GM18867 (cell line): ENCODE measurements around the gene GRB2.
A peak's percentile ranks its signal among the peaks of the same experiment; 100 is the strongest.
"Not testable (repeated sequence)": the region's sequence is repeated elsewhere in the genome, so short reads cannot be mapped to it uniquely, and the experiment has no call there.

Experiments
- ATAC-seq: cut with Tn5 transposase; IDR thresholded peaks from one replicate; pipeline ENCODE4 v1.9.1; 2021; ENCODE audit warnings: mild to moderate bottlenecking, moderate library complexity; ENCODE audit not compliant: unreplicated experiment

GRB2 gene

DNA sequence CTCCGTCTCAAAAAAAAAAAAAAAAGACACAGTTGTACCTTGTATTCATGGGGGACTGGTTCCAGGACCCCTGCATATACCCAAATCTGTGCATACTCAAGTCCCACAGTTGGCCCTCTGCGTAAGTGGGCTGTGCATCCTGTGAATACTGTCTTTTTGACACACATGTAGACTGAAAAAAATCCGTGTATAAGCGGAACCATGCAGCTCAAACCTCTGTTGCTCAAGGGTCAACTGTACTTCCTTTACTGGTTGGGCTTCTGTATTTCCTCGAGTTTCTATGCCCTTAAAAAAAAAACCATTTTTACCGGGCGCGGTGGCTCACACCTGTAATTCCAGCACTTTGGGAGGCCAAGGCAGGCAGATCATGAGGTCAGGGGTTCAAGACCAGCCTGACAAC, 52.3 kb downstream of the GRB2 start:
- no peak for ATAC-seq

DNA sequence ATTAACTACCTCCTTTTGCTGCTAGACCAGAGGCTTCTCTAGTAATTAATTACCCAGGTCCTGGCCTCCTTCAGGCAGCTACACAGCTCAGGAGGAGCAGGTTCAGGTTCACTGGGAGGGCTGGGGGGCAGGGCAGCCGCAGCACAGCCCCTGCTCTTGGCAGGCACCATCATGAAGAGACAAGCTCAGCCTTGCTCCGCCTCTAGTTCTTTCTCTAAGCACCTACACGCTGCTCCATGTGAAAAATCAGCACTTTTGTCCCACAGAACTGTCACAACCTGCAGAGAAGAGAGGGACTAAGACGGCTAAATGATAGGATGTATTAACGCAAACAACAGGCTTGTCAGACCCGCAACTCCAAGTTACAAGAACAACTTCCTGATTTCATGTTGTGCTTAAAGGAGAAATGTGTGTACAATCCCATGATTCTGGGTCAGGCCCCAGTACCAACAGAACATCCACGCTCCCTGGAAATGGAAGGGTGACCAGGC, 53.4 kb downstream of the GRB2 start:
- ATAC-seq: no peak

DNA sequence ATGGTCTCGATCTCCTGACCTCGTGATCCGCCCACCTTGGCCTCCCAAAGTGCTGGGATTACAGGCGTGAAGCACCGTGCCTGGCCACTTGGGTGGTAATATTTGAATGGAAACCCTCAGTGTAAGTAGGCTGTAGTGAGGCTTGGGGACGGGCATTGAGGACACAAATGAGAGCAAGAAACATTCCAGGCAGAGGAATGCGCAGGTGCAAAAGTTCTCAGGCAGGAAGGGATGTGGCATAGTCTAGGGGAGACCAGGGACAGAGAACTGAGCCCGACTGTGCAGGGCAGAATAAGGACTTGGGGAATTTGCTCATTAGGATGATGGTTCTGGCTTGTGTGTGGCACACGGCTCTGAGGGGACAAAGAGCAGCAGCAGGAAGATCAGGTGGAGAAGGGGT, 54.8 kb downstream of the GRB2 start:
- ATAC-seq: no peak

DNA sequence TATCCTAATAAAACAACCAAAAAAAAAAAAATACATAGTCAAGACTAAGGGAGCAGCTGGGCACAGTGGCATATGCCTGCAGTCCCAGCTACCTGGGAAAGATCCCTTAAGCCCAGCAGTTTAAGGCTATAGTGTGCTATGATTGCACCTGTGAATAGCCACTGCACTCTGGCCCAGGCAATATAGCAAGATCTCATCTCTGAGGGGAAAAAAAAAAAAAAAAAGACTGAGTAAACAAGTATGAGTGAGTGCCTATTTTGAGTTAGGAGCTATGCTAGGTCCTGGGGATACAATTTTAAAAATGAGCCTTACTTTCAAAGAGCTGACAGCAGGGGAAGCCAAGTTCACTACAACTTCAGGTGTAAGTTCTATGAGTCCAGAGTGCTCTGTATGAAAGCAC, 55.4 kb downstream of the GRB2 start:
- ATAC-seq: no peak

DNA sequence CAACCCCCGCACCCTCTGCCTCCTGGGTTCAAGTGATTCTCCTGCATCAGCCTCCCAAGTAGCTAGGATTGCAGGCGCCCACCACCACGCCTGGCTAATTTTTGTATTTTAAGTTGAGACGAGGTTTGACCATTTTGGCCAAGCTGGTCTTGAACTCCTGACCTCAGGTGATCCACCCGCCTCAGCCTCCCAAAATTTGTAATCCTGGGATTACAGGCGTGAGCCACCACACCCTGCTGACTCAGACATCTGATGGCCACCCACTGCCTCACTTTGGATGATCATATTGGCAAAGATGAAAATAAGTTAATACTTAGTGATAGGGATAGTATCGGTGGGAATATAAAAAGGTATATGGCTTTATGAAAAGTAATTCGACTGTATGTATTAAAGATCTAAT, 55.9 kb downstream of the GRB2 start:
- ATAC-seq: no peak

DNA sequence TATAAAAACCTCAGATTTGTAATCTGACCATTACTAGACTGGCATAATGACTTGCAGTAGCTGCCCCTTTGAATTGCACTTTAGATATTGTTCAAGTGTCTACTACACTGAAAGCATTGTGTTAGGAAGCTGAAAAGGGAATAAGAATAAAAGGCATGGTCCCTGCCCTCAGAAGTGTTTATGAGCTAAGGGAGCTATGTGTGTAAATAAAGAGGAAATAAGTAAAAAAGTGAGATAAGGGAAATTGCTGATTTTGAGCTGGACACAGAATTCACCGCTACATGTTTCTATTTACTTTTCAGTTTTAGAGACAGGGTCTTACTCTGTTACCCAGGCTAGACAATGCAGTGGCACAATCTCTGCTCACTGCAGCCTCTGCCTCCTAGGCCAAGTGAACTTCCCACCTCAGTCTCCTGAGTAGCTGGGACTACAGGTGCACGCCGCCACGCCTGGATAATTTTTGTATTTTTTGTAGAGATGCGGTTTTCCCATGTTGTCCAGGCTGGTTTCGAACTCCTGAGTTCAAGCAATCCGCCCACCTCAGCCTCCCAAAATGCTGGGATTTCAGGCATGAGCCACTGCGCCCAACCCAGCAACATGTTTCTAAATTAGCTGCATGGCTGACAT, 57.0 kb downstream of the GRB2 start:
- no peak for ATAC-seq

DNA sequence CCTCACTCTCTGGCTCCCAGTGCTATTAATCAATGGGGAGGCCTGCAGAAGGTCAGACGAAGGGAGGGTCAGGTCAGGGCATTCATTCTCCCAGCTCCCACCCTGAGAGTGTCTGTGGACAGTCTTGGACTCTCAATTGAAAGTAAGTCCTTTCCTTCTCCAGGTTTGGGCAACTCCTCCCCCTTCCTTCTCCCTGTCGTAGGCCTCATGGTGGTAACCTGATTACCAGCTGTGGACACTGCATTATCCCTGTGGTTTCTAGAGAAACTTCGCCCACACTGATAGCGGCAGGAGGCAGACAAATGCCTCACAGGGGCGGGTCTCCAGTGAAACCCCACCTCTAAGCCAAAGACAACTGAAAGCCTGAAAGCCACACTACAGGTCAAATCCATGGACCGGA, 58.6 kb downstream of the GRB2 start:
- no peak for ATAC-seq

DNA sequence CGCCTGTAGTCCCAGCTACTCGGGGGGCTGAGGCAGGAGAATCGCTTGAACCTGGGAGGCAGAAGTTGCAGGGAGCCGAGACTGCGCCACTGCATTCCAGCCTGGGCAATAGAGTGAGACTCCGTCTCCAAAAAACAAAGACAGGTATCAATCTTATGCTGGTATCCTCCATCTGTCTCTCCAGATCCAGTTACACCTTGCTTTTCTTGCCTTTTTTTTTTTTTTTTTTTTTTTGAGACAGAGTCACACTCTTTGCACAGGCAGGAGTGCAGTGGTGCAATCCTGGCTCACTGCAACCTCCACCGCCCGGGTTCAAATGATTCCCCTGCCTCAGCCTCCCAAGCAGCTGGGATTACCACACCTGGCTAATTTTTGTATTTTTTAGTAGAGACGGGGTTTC, 59.1 kb downstream of the GRB2 start:
- ATAC-seq: not testable (repeated sequence)

DNA sequence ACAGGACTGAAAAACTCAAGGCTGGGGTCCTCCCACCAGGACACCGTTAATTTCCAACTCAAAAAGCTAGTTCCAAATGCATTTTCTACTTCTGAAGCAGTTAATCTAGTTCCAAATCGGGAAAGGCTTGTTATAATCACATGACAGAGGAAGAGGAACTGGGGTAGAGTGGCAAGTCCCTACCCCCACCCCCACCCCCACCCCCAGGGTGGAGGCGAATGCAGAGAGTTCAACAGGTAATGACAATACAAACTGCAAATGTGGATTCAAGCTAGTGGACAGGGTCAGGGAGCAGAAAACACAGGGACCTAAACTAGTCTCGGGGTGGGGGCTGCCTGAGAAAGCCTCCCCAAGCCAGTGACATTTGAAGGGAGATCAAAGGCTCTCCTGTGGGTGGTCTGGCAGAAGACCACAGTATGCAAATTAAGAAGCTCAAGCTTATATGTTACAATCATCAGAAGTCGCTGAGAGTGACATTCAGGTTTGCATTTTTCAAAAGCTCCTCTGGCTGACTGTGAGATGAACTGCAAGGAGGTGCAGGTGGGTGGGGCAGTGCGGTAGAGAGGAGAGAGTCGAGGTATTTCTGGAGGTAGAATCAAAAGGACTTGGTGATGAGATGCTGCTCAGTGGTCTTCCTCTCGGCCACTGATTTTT, 59.8 kb downstream of the GRB2 start:
- ATAC-seq: peak; percentile 51

DNA sequence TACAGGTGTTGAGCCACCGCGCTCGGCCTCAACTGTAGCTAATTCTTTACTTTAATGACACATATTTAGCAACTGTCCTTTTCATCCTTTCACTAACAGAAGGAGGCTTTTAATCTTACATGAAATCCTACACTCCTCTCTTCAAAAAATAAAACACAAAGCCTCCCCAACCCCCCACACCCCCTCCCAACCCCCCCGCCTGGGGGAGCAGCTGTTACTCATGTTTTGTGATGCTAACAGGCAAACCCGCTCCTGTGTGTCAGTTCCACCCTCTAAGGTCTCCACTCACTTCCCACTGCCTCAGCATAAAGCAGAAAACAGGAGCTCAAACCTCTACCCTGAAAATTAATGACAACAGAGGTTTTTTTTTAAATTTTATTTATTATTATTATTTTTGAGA, 60.8 kb downstream of the GRB2 start:
- no peak for ATAC-seq

DNA sequence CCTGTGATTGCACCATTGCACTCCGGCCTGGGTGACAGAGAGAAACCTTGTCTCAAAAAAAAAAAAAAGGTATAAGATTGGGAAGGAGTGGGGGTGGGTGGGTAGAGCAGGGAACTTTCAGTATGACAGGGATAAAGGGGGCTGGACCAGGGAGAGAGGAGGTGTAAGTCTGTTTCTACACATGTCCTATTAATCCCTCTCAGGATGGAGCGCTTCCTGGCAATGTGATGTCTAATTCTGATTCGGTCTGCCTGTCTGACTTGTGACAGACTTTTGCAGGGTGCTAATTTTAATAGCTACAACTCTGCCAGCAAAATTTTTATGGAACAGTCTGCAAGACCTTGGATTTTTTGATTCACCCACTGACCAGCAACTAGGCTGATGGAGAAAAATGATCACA, 62.5 kb downstream of the GRB2 start:
- no peak for ATAC-seq

DNA sequence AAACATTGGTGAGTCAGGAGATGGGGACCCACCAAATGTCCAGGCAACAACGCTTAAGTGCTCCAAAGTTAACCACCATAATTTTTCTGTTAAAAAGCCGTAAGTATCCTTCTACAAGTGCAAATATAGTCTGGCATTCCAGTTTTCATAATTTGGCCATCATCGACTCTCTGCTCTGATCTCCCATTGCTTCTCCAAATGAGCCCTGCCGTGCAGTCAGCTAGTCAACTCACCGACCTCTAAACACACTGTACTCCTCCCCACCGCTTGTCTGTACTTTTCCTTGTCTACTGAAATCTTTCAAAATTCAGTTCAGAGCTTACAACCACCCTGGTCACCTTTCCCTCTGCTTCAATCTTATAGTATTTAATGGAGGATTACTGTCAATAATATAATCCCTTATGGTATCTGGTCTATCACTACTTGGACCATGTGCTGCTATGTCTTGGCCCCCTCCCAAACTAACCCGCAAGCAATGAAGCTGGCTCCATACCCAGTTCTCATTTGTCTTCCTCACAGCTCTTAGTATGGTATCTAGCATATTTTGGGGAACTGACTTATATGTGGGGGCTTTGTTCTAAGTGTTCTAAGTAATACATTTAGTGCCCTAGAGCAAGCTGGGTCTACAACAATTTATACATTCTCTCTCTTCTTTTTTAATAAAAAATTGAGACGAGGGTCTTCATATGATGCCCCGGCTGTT, 63.5 kb downstream of the GRB2 start:
- ATAC-seq: no peak

DNA sequence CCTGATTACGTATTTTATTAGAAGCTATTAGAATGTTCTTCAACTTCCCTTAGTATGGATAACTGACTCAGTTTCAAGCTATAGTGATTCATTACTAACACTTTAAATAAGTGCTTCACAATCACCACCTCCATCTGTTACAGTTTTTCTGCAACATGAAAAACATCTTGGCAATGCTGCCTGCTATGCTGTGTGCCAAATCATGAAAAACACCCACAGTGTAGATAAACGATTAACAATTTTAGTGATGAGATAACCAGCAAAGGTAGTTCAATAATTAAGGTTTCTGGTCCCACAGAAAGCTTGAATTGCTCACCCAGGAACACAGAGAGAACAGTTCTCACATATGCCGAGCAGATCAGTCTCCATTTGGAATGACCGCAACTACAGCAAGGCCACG, 64.8 kb downstream of the GRB2 start:
- ATAC-seq: no peak

DNA sequence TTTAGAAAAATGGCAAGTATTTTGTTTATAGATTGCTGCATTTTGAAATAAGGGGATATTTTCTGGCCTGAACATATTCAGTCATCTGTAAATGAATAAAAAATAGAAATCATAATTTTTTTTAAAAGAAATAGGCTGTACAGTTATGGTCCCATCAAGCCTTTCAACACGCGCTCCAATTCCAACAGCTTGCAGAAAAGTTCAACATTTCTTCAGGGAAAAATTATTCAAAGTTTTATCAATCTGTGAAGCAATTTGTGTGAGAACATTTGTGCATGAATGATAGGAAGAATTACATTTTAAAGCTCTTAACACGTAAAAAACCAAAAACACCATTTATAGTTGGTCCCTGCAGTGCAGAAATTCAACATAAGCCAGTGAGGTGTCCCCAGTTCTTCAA, 65.5 kb downstream of the GRB2 start:
- ATAC-seq: no peak

DNA sequence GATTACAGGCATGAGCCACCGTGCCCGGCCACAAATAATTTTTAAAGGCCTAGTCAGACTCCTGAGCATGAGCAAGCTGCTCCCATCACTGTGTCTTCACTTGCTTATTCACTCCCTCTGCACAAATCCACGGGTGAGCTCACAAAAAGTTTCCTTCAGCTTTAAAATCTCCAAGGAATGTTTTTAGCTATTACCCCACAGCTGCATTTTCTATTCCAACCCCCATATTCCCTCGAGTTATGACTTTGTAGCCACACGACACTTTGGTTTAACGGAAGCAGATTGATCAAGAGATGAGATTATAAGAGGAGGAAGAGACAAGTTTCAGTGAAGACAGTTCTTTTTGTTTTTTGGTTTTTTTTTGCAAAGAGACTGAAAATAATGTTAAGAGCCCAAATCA, 67.1 kb downstream of the GRB2 start:
- no peak for ATAC-seq

DNA sequence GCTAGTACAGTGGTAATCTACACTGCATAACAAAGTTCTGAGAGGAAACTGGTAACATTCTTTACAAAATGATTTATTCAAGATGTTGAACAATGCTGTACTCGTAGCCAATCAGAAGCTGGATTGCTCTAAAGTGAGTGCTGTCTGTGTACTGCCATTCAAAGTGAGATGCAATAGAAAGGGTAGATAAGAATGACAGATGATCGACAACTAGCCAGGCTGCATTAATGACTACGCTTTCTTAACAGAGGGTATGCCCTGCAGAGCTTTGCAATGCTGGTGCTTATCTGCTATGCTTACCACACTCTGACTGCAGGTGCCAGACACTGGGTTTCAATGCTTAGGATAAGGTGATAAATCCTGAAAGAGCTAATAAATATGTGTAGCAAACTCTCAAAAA, 70.2 kb downstream of the GRB2 start:
- ATAC-seq: no peak

DNA sequence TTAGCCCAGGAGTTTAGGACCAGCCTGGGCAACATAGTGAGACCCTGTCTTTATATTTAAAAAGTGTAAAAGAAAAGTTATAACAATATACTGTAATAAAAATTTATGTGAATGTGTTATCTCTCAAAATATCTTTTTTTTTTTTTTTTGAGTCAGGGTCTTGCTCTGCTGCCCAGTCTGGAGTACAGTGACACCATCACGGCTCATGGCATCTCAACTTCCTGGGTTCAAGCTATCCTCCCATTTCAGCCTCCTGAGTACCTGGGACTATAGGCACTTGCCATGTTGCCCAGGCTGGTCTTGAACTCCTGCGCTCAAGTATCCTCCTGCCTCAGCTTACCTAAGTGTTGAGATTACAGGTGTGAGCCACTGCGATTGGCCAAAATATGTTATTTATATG, 70.8 kb downstream of the GRB2 start:
- no peak for ATAC-seq

DNA sequence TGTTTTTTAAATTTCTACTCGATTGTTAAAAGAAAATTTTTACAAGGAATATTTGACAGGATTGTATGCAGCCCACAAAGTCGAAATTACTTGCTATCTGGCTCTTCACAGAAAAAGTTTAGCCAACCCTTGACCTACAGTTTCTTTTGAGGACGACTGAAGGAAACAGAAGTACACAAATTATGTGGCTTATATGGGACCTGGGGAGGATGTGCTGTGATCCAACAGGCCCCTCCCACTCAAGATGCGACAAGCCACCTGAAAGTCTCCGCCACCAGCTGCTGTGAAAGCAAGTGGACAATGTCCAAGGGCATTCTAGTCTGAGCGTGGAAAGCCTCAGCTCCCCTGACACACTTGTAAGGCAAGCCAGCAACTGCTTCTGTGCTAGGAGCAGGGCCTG, 73.8 kb downstream of the GRB2 start:
- ATAC-seq: no peak

DNA sequence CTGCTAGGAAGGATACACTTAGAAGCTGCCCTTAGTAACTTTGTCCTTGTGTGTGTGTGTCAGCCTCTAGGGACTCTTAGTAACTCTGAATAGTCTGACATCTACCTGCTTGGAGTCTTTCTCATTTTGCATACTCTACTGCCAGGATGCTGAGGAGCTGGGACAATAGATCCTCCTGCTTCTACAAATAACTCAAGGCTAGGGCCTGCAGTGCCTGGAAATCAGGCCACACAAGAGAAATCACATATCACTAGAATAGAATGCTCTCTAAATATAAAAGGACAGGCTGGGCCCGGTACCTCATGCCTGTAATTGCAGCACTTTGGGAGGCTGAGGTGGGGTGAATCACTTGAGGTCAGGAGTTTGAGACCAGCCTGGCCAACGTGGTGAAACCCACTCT, 77.7 kb downstream of the GRB2 start:
- ATAC-seq: no peak

DNA sequence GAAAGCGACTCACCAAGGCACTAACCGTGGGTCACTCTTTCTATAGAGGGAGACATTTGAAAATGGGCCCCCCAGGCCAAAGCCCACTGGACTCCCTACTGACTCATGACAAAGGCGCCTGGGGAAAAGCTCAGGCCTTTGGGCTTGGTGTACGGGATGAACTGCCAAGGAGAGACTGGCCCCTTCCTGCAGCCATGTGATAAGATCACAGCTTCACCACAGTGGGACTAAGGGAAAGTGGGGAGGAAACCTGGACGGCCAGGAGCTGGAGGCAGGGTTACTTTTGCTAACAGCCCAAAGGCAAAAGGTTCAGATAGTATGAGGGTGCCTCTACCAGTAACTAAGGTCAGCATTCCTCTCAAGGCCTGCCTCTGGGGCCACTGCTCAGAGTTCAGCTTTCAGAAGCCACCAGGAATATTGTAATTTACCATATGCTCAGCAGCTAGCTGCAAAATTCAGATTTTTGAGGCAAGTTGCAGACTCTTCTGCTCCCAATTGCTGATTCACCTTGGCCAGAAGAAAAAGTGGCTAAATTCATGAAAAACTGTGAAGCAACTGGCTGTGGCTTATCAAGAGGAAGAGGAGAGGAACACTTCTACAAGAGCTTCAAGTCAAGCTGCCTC, 79.1 kb downstream of the GRB2 start:
- ATAC-seq: no peak

DNA sequence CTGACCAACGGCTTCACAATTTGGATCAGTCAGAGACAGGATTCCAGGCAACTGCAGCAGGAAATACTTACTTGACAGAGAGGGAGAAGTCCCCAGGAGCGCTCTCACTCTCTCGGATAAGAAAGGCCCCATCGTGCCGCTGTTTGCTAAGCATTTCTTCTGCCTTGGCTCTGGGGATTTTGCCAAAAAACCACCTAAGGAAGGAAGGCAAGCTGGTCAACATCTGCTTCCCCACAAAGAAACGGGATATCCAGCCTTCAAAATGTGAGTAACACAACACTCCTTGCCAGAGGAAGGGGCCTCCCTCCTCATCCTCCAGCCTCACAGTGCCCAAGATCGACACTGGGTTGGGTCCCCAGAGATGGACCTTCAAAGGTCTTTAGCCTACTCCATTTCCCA, 79.7 kb downstream of the GRB2 start:
- no peak for ATAC-seq

DNA sequence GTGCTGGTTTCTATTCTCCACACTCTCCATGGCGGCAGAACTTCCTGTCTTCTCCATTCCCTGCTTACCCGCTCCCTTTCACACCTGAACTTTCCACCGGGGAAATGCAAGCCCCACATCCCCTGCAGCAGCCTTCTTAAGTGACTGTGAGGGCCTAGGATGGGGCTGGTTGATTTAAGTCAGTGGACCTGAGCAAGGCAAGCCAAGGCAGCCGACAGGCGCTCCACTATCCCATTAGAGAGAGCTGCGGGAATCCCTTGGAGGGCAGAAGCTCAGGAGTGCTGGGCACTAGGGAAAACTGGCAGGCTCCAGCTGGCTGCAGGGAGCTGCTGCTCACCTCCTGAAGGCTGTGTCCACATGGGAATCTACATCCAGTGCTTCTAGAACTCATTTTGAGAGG, 80.1 kb downstream of the GRB2 start:
- ATAC-seq: no peak
